Measurements from ENCODE around the gene RELN. TPM values are rescaled to one million over a fixed set of nuclear protein-coding genes. Genes with fewer than 3 reads are reported as not detected.

The RELN gene
- total and polyA plus RNA-seq, 9 of the 15 experiments (the other 6 are each of a cell fraction or from before 2014, with no cell fraction given): 12.9 to 43.2 (median 18.1) TPM

- TF ChIP-seq, protein P1, sequence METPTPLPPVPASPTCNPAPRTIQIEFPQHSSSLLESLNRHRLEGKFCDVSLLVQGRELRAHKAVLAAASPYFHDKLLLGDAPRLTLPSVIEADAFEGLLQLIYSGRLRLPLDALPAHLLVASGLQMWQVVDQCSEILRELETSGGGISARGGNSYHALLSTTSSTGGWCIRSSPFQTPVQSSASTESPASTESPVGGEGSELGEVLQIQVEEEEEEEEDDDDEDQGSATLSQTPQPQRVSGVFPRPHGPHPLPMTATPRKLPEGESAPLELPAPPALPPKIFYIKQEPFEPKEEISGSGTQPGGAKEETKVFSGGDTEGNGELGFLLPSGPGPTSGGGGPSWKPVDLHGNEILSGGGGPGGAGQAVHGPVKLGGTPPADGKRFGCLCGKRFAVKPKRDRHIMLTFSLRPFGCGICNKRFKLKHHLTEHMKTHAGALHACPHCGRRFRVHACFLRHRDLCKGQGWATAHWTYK (CRISPR knock-in tag; IDR thresholded peaks at IDR 0.05): peak; percentile 62; the same call in 1 of the 2 replicates
- TF ChIP-seq HDAC3 (IDR thresholded peaks at IDR 0.05; ENCODE audit: borderline replicate concordance, partially characterized antibody) (peak; percentile 92), SMARCA4 (IDR thresholded peaks at IDR 0.05) (peak; percentile 99), EP400 (IDR thresholded peaks at IDR 0.05) (peak; percentile 58), ZNF639 (CRISPR knock-in tag; conservative IDR thresholded peaks at IDR 0.05 in 1 of 2, IDR thresholded peaks at IDR 0.05 in 1 of 2) (peak in 1 of 2 experiments; percentile 65; a peak in 1 of 4 replicates), GTF2A2 (tag; IDR thresholded peaks at IDR 0.05) (no peak), NRF1 (conservative IDR thresholded peaks at IDR 0.05 in 1 of 2, IDR thresholded peaks at IDR 0.05 in 1 of 2) (peak in 1 of 2 experiments; percentile 13; a peak in 1 of 4 replicates), PRPF4 (IDR thresholded peaks at IDR 0.05; ENCODE audit: insufficient read depth, low read depth, low read length, poor library complexity, severe bottlenecking) (no peak), PURB (CRISPR knock-in tag; IDR thresholded peaks at IDR 0.05; ENCODE audit: low read depth) (no peak), MIER1 (IDR thresholded peaks at IDR 0.05; ENCODE audit: low read depth) (peak; percentile 63; the same call in 1 of the 2 replicates), ZNF12 (CRISPR knock-in tag; IDR thresholded peaks at IDR 0.05) (no peak; the same call in 1 of the 2 replicates)
- TF ChIP-seq, protein P2, sequence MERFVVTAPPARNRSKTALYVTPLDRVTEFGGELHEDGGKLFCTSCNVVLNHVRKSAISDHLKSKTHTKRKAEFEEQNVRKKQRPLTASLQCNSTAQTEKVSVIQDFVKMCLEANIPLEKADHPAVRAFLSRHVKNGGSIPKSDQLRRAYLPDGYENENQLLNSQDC (CRISPR knock-in tag; IDR thresholded peaks at IDR 0.05): no peak
- TF ChIP-seq, protein P3, sequence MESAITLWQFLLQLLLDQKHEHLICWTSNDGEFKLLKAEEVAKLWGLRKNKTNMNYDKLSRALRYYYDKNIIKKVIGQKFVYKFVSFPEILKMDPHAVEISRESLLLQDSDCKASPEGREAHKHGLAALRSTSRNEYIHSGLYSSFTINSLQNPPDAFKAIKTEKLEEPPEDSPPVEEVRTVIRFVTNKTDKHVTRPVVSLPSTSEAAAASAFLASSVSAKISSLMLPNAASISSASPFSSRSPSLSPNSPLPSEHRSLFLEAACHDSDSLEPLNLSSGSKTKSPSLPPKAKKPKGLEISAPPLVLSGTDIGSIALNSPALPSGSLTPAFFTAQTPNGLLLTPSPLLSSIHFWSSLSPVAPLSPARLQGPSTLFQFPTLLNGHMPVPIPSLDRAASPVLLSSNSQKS (CRISPR knock-in tag; IDR thresholded peaks at IDR 0.05): no peak
- TF ChIP-seq, protein P4, sequence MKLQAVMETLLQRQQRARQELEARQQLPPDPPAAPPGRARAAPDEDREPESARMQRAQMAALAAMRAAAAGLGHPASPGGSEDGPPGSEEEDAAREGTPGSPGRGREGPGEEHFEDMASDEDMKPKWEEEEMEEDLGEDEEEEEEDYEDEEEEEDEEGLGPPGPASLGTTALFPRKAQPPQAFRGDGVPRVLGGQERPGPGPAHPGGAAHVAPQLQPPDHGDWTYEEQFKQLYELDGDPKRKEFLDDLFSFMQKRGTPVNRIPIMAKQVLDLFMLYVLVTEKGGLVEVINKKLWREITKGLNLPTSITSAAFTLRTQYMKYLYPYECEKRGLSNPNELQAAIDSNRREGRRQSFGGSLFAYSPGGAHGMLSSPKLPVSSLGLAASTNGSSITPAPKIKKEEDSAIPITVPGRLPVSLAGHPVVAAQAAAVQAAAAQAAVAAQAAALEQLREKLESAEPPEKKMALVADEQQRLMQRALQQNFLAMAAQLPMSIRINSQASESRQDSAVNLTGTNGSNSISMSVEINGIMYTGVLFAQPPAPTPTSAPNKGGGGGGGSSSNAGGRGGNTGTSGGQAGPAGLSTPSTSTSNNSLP (IDR thresholded peaks at IDR 0.05; ENCODE audit: borderline replicate concordance, low read depth, low read length): 0 out of 2 replicates have a peak, but pooled peaks have one; percentile 10
- TF ChIP-seq, protein P5, sequence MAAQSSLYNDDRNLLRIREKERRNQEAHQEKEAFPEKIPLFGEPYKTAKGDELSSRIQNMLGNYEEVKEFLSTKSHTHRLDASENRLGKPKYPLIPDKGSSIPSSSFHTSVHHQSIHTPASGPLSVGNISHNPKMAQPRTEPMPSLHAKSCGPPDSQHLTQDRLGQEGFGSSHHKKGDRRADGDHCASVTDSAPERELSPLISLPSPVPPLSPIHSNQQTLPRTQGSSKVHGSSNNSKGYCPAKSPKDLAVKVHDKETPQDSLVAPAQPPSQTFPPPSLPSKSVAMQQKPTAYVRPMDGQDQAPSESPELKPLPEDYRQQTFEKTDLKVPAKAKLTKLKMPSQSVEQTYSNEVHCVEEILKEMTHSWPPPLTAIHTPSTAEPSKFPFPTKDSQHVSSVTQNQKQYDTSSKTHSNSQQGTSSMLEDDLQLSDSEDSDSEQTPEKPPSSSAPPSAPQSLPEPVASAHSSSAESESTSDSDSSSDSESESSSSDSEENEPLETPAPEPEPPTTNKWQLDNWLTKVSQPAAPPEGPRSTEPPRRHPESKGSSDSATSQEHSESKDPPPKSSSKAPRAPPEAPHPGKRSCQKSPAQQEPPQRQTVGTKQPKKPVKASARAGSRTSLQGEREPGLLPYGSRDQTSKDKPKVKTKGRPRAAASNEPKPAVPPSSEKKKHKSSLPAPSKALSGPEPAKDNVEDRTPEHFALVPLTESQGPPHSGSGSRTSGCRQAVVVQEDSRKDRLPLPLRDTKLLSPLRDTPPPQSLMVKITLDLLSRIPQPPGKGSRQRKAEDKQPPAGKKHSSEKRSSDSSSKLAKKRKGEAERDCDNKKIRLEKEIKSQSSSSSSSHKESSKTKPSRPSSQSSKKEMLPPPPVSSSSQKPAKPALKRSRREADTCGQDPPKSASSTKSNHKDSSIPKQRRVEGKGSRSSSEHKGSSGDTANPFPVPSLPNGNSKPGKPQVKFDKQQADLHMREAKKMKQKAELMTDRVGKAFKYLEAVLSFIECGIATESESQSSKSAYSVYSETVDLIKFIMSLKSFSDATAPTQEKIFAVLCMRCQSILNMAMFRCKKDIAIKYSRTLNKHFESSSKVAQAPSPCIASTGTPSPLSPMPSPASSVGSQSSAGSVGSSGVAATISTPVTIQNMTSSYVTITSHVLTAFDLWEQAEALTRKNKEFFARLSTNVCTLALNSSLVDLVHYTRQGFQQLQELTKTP (IDR thresholded peaks at IDR 0.05; ENCODE audit: low read depth in 1 of 2, partially characterized antibody in 2 of 2): peak; percentile 59 to 70
Measured at GRCh38 chr7:103843689-103844480, 145.6 kb downstream of the RELN start (continued).
